ENCODE data around the gene AIFM3. TPM values are rescaled to one million over a fixed set of nuclear protein-coding genes. Genes with fewer than 3 reads are reported as not detected.

Gene AIFM3
- total and polyA plus RNA-seq, 2 of the 13 experiments (the other 11 are each of a cell fraction or from before 2014, with no cell fraction given), result 9.0 to 15.3 TPM

DNA sequence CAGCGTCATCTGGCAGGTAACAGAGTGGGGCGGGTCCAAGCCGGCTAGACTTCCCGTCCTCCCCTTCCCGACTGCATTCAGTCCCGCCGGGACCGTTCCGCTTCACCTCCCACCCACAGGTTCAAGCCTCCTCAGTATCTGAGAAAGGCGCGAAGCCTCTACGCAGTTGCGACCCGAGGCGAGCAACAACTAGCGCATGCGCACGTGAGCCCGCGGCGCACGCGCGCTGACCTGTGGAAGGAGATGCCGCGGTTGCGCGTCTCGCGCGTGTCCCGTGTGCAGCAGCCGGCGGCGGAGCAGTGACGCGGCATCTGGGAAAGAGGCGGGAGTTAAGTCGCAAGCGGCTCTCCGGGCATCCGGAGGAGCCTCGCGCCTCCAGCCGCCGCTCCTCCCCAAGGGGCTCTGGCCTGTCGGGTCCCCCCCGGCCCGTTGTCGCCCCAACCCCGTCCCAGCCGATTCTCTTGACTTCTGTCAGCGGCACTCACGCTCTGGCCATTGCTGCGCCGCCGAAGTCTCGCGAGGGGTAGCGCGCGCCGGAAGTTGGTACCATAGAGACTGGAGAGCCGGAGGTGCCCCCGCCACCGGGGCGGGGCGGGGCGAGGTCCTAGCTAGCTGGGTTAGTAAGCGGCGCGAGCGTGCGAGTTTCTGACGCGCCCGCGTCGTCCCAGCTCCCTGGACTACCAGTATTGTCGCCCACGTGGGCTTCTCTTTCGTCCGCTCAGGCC, 34.7 kb downstream of the AIFM3 start, which contains the start of gene THAP7 (continued):
- no peak for TF ChIP-seq ZNF362 (CRISPR knock-in tag; IDR thresholded peaks at IDR 0.05; ENCODE audit: borderline replicate concordance)
- no peak for TF ChIP-seq KDM1A (CRISPR knock-in tag; IDR thresholded peaks at IDR 0.05)
- TF ChIP-seq ZNF331 (CRISPR knock-in tag; IDR thresholded peaks at IDR 0.05), result peak; percentile 61
- peak; percentile 75; the same call in 1 of the 2 replicates for TF ChIP-seq ZNF431 (CRISPR knock-in tag; IDR thresholded peaks at IDR 0.05; ENCODE audit: borderline replicate concordance, low read depth)
- TF ChIP-seq MLLT10 (CRISPR knock-in tag; IDR thresholded peaks at IDR 0.05), result no peak
- TF ChIP-seq ZSCAN21 (CRISPR knock-in tag; IDR thresholded peaks at IDR 0.05; ENCODE audit: borderline replicate concordance), result peak; percentile 41; the same call in 1 of the 2 replicates
- no peak for TF ChIP-seq ZNF678 (CRISPR knock-in tag; IDR thresholded peaks at IDR 0.05)
- no peak for TF ChIP-seq PTBP1 (IDR thresholded peaks at IDR 0.05; ENCODE audit: low read depth, low read length, poor library complexity, severe bottlenecking)
- TF ChIP-seq ZNF235 (CRISPR knock-in tag; IDR thresholded peaks at IDR 0.05; ENCODE audit: borderline replicate concordance), result 0 out of 2 replicates have a peak, but pooled peaks have one; percentile 44
- TF ChIP-seq AKNA (CRISPR knock-in tag; IDR thresholded peaks at IDR 0.05; ENCODE audit: borderline replicate concordance), result no peak; the same call in 1 of the 2 replicates
- no peak for TF ChIP-seq MLXIP (CRISPR knock-in tag; IDR thresholded peaks at IDR 0.05; ENCODE audit: borderline replicate concordance)
- TF ChIP-seq KDM5B (CRISPR knock-in tag; IDR thresholded peaks at IDR 0.05; ENCODE audit: borderline replicate concordance), result peak; percentile 95
- TF ChIP-seq ZNF709 (CRISPR knock-in tag; IDR thresholded peaks at IDR 0.05), result peak; percentile 92
- TF ChIP-seq REPIN1 (CRISPR knock-in tag; IDR thresholded peaks at IDR 0.05; ENCODE audit: borderline replicate concordance, low read depth), result peak; percentile 86
- TF ChIP-seq, protein P1, sequence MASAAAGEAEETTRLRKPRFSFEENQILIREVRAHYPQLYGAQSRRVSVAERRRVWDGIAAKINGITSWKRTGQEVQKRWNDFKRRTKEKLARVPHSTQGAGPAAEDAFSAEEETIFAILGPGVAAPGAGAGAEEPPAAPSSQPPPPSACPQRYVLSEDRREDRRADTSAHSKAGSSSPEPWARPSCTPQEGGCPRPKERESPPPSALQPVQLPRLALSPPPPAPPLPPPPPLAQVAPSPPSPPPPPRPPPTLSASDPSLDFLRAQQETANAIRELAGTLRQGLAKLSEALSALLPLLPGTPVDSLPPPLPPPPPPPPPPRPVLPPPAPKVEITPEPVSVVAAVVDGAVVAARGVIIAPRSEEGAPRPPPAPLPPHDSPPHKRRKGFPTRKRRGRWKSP (CRISPR knock-in tag; IDR thresholded peaks at IDR 0.05), result peak; percentile 63; the same call in 1 of the 2 replicates
- TF ChIP-seq, protein P2, sequence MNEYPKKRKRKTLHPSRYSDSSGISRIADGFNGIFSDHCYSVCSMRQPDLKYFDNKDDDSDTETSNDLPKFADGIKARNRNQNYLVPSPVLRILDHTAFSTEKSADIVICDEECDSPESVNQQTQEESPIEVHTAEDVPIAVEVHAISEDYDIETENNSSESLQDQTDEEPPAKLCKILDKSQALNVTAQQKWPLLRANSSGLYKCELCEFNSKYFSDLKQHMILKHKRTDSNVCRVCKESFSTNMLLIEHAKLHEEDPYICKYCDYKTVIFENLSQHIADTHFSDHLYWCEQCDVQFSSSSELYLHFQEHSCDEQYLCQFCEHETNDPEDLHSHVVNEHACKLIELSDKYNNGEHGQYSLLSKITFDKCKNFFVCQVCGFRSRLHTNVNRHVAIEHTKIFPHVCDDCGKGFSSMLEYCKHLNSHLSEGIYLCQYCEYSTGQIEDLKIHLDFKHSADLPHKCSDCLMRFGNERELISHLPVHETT (CRISPR knock-in tag; conservative IDR thresholded peaks at IDR 0.05), result no peak
